HAP-1 (cell line): ENCODE results near the gene TRPC6.
"Not testable (repeated sequence)": the region's sequence is repeated elsewhere in the genome, so short reads cannot be mapped to it uniquely, and the experiment has no call there.

Experiments used
- DNase-seq, 2 experiments: peaks; one replicate each; pipeline ENCODE4 v3.0.0-alpha.2; 2016 to 2020; ENCODE audit warnings: low spot score in 2 of 2
- H3K27me3 ChIP-seq: fragments of 250-450 bp; sonication (Bioruptor Pico); 2 replicates; pipeline ENCODE4 v1.5.1; 2020; ENCODE audit warnings: low read depth, mild to moderate bottlenecking, moderate library complexity
- H3K36me3 ChIP-seq: fragments of 250-450 bp; sonication (Bioruptor Pico); replicated peaks from 2 replicates; pipeline ENCODE4 v1.5.1; 2020; ENCODE audit warnings: mild to moderate bottlenecking
- H3K4me1 ChIP-seq: fragments of 250-450 bp; sonication (Bioruptor Pico); 2 replicates; pipeline ENCODE4 v1.5.1; 2020; ENCODE audit warnings: mild to moderate bottlenecking
- H3K4me3 ChIP-seq: fragments of 250-450 bp; sonication (Bioruptor Pico); 2 replicates; pipeline ENCODE4 v1.5.1; 2020; ENCODE audit warnings: mild to moderate bottlenecking, moderate library complexity
- H3K9me3 ChIP-seq: fragments of 250-450 bp; sonication (Bioruptor Pico); 2 replicates; pipeline ENCODE4 v1.5.1; 2020; ENCODE audit warnings: mild to moderate bottlenecking, moderate library complexity
- in situ Hi-C: fragments of 300-500 bp; cut with MboI; formaldehyde crosslinking; loops from 3 replicates; pipeline ENCODE4 v1.14.3; 2020; ENCODE audit warnings: low sequenced_read_pairs, inconsistent platforms, mixed read lengths

Gene TRPC6

GRCh38 chr11:101458161-101458560 is 125.6 kb downstream of the TRPC6 start:
- Histone ChIP-seq H3K27me3 (no peaks in the 10 kb centered on the region), H3K4me1 (no peaks in the 10 kb centered on the region), H3K36me3 (no peaks in the 10 kb centered on the region), H3K9me3 (no peaks in the 10 kb centered on the region), H3K4me3 (no peak overlapping the region)
- DNase-seq: no peak
- in situ Hi-C loops: no loop called here

DNA sequence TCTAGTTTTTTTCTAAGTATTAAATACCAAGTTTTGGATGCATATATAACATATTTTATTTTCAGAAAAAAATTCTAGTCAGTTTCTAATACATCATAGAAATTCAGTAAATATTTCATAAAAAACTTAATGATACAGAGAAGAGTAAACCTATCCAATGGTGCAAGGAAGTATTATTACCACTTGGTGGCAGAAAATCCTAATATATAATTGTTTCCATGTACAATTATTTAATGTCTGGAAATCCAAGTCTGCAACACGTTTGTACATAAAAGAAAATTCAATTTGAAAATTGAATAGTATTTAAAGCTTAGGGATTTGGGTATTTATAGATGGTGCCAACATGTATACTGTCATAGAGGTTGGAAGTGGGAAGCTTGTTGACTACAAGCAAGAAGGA is 127.0 kb downstream of the TRPC6 start:
- Histone ChIP-seq H3K27me3 (no peaks in the 10 kb centered on the region), H3K9me3 (no peaks in the 10 kb centered on the region), H3K4me1 (no peaks in the 10 kb centered on the region), H3K36me3 (no peaks in the 10 kb centered on the region), H3K4me3 (no peak overlapping the region)
- in situ Hi-C loops: no loop called here
- peak in 1 of 2 experiments; percentile 49 for DNase-seq

DNA sequence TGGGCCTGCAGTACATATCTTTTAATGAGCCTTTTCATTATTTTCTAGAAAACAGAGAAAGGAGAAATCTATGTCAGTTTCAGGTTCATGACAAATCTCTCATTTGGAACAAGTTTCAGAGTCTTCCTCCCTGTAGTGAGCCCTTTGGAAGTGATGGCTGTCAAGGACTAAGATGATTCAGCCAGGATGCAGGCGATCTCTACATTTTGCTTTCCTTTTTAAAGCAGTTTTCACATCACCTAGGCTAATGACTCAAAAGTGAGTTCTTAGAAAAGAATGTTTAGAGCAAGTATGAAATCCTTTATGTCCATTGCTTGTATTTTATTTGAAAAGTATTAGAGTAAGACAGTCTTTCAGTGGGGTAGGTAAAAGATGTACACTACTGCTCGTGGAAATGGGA is 130.1 kb downstream of the TRPC6 start:
- DNase-seq: no peak
- no peaks in the 10 kb centered on the region for H3K4me1 ChIP-seq
- H3K27me3 ChIP-seq: no peaks in the 10 kb centered on the region
- no peak overlapping the region for H3K4me3 ChIP-seq
- H3K36me3 ChIP-seq: no peaks in the 10 kb centered on the region
- no peaks in the 10 kb centered on the region for H3K9me3 ChIP-seq
- in situ Hi-C loops: no loop called here

- no peak overlapping the region for H3K4me3 ChIP-seq
- H3K9me3 ChIP-seq: no peaks in the 10 kb centered on the region
- no peaks in the 10 kb centered on the region for H3K4me1 ChIP-seq
- in situ Hi-C loops: loop anchor here (10.0 to 25.0 kb wide), 2 partner anchors 396 to 563 kb away; no protein-coding TSS in a partner anchor
- no peak for DNase-seq
- H3K27me3 ChIP-seq: no peaks in the 10 kb centered on the region
- no peaks in the 10 kb centered on the region for H3K36me3 ChIP-seq
Observed at GRCh38 chr11:101448881-101449442, 134.8 kb downstream of the TRPC6 start.

GRCh38 chr11:101446726-101447125 is 137.1 kb downstream of the TRPC6 start:
- in situ Hi-C loops: loop anchor here (10.0 to 25.0 kb wide), 2 partner anchors 398 to 566 kb away; no protein-coding TSS in a partner anchor
- no peaks in the 10 kb centered on the region for H3K4me1 ChIP-seq
- no peaks in the 10 kb centered on the region for H3K27me3 ChIP-seq
- H3K4me3 ChIP-seq: no peak overlapping the region
- no peaks in the 10 kb centered on the region for H3K9me3 ChIP-seq
- H3K36me3 ChIP-seq: no peaks in the 10 kb centered on the region
- DNase-seq: no peak

GRCh38 chr11:101446238-101446637 is 137.6 kb downstream of the TRPC6 start:
- H3K9me3 ChIP-seq: no peaks in the 10 kb centered on the region
- H3K4me3 ChIP-seq: no peak overlapping the region
- no peaks in the 10 kb centered on the region for H3K36me3 ChIP-seq
- H3K27me3 ChIP-seq: no peaks in the 10 kb centered on the region
- no peaks in the 10 kb centered on the region for H3K4me1 ChIP-seq
- in situ Hi-C loops: loop anchor here (10.0 to 25.0 kb wide), 2 partner anchors 399 to 566 kb away; no protein-coding TSS in a partner anchor
- DNase-seq: no peak

- no peak for DNase-seq
- in situ Hi-C loops: loop anchor here (10.0 to 25.0 kb wide), 2 partner anchors 399 to 567 kb away; no protein-coding TSS in a partner anchor
Observed at GRCh38 chr11:101445761-101446160, 138.0 kb downstream of the TRPC6 start.

GRCh38 chr11:101444851-101445250 is 139.0 kb downstream of the TRPC6 start:
- in situ Hi-C loops: loop anchor here (10.0 to 25.0 kb wide), 2 partner anchors 400 to 567 kb away; no protein-coding TSS in a partner anchor
- H3K36me3 ChIP-seq: no peaks in the 10 kb centered on the region
- H3K9me3 ChIP-seq: no peaks in the 10 kb centered on the region
- no peaks in the 10 kb centered on the region for H3K4me1 ChIP-seq
- H3K27me3 ChIP-seq: no peaks in the 10 kb centered on the region
- DNase-seq: no peak
- H3K4me3 ChIP-seq: no peak overlapping the region

More at GRCh38 chr11:101445761-101446160, 138.0 kb downstream of the TRPC6 start:
- H3K36me3 ChIP-seq: no peaks in the 10 kb centered on the region
- H3K9me3 ChIP-seq: no peaks in the 10 kb centered on the region
- H3K4me3 ChIP-seq: no peak overlapping the region
- H3K4me1 ChIP-seq: no peaks in the 10 kb centered on the region
- no peaks in the 10 kb centered on the region for H3K27me3 ChIP-seq

DNA sequence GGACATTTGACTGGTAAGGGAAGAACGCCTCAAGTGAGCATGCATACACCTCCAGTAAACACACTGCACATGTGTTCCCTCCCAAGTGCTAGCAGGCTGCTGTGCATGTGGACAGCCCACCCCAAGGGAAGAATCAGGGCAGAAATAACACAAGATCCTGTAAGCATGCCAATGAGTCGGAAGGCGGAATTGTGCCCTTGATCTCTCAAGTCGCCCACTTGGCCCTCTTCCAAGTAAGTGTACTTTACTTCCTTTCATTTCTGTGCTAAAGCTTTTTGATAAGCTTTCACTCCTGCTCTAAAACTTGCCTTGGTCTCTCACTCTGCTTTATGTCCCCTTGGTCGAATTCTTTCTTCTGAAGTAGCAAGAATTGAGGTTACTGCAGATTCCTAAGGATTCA is 139.6 kb downstream of the TRPC6 start:
- H3K9me3 ChIP-seq: no peaks in the 10 kb centered on the region
- no peaks in the 10 kb centered on the region for H3K4me1 ChIP-seq
- no peaks in the 10 kb centered on the region for H3K27me3 ChIP-seq
- in situ Hi-C loops: loop anchor here (10.0 to 25.0 kb wide), 2 partner anchors 401 to 568 kb away; no protein-coding TSS in a partner anchor
- no peaks in the 10 kb centered on the region for H3K36me3 ChIP-seq
- H3K4me3 ChIP-seq: no peak overlapping the region
- DNase-seq: no peak

GRCh38 chr11:101442936-101443521 is 140.8 kb downstream of the TRPC6 start:
- no peak for DNase-seq
- in situ Hi-C loops: loop anchor here (10.0 to 25.0 kb wide), 2 partner anchors 402 to 569 kb away; no protein-coding TSS in a partner anchor
- H3K4me1 ChIP-seq: no peaks in the 10 kb centered on the region

DNA sequence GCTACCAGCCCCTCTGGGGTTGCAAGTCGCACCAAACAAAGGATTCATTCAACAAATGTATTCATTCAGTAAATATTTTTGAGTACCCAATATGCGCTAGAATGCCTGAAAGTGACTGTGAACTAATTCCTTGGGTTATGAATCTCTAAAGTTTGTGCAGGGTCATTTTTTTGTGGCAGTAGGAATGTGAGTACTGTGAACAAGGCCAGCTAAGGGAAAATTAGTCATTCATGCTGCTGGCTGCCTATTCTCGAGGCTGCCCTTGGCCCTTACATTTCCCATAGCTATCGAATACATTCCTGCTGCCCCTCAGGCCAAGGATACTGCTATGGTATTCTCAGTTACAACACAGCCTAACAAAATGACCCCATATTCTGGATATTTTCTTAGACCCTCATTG is 141.6 kb downstream of the TRPC6 start:
- H3K4me1 ChIP-seq: no peaks in the 10 kb centered on the region
- no peak overlapping the region for H3K4me3 ChIP-seq
- in situ Hi-C loops: loop anchor here (10.0 to 25.0 kb wide), 2 partner anchors 403 to 570 kb away; no protein-coding TSS in a partner anchor
- no peaks in the 10 kb centered on the region for H3K36me3 ChIP-seq
- H3K9me3 ChIP-seq: no peaks in the 10 kb centered on the region
- H3K27me3 ChIP-seq: no peaks in the 10 kb centered on the region
- DNase-seq: no peak

More at GRCh38 chr11:101442936-101443521, 140.8 kb downstream of the TRPC6 start:
- no peak overlapping the region for H3K4me3 ChIP-seq
- H3K36me3 ChIP-seq: no peaks in the 10 kb centered on the region
- no peaks in the 10 kb centered on the region for H3K9me3 ChIP-seq
- no peaks in the 10 kb centered on the region for H3K27me3 ChIP-seq

- H3K36me3 ChIP-seq: no peaks in the 10 kb centered on the region
- H3K27me3 ChIP-seq: no peaks in the 10 kb centered on the region
- in situ Hi-C loops: loop anchor here (10.0 to 25.0 kb wide), 2 partner anchors 403 to 571 kb away; no protein-coding TSS in a partner anchor
- H3K9me3 ChIP-seq: no peaks in the 10 kb centered on the region
- no peaks in the 10 kb centered on the region for H3K4me1 ChIP-seq
- DNase-seq: no peak
- no peak overlapping the region for H3K4me3 ChIP-seq
Observed at GRCh38 chr11:101441747-101442146, 142.1 kb downstream of the TRPC6 start.

DNA sequence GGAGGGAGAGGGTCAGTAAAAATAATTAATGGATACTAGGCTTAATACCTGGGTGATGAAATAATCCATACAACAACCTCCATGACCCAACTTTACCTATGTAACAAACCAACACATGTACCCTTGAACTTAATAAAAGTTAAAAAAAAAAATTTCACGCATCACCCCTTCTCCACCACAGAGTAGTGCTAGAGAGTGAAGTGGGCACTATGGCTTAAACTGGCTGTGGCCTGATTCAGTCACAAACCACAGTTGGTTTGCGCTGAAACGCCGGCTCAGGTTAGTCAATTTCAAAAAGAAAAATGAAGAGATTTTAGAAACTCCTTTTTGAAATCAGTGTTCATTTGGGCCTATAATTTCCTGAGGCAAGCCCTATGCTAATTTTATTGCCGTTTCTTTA is 144.3 kb downstream of the TRPC6 start:
- no peaks in the 10 kb centered on the region for H3K4me1 ChIP-seq
- H3K9me3 ChIP-seq: no peaks in the 10 kb centered on the region
- no peak overlapping the region for H3K4me3 ChIP-seq
- no peaks in the 10 kb centered on the region for H3K27me3 ChIP-seq
- in situ Hi-C loops: loop anchor here (25.0 kb wide), 1 partner anchor 573 kb away; no protein-coding TSS in a partner anchor
- DNase-seq: no peak
- no peaks in the 10 kb centered on the region for H3K36me3 ChIP-seq

- not testable (repeated sequence) for H3K9me3 ChIP-seq, H3K4me3 ChIP-seq, H3K27me3 ChIP-seq, H3K36me3 ChIP-seq, DNase-seq, H3K4me1 ChIP-seq
- in situ Hi-C loops: loop anchor here (25.0 kb wide), 1 partner anchor 574 kb away; no protein-coding TSS in a partner anchor
Observed at GRCh38 chr11:101438708-101439107, 145.1 kb downstream of the TRPC6 start.
